Measurements from ENCODE around the gene CCNE1. TPM values are rescaled to one million over a fixed set of nuclear protein-coding genes. Genes with fewer than 3 reads are reported as not detected.

Gene CCNE1
- polyA plus RNA-seq, 1 donor (not counting 4 experiments of a cell fraction or from before 2014, with no cell fraction given), result 11.2 TPM

GRCh38 chr19:29832801-29833200 is 21.0 kb downstream of the CCNE1 start:
- DNase-seq (ENCODE audit: low read depth, low spot score) (no peak), FAIRE-seq (no peak)
- dilution Hi-C loops (cut with MboI; ENCODE audit: extremely low pct_ligation_motif_present, low sequenced_read_pairs), result no loop called here

GRCh38 chr19:29833614-29834261 is 21.9 kb downstream of the CCNE1 start:
- Histone ChIP-seq H3K4me3 (ENCODE audit: control insufficient read depth in 2 of 3, extremely low read depth in 1 of 3, insufficient read depth in 2 of 3, low read depth in 1 of 3, low read length in 3 of 3) (no peak overlapping the region), H2AFZ (ENCODE audit: control insufficient read depth, low read length) (no peak overlapping the region), H3K9me3 (ENCODE audit: control insufficient read depth, low read depth, low read length) (no peaks in the 10 kb centered on the region), H3K79me2 (ENCODE audit: control insufficient read depth, insufficient read depth, low read length) (no peaks in the 10 kb centered on the region), H3K4me1 (ENCODE audit: control insufficient read depth, extremely low read depth, insufficient read depth, low read length) (peaks cover 8% of the 10 kb centered on the region), H3K4me2 (ENCODE audit: control insufficient read depth, extremely low read depth, insufficient read depth, low read depth, low read length) (no peak overlapping the region), H3K36me3 (ENCODE audit: control insufficient read depth in 2 of 2, extremely low read depth in 1 of 2, insufficient read depth in 2 of 2, low read length in 2 of 2) (no peaks in the 10 kb centered on the region), H3K9me1 (ENCODE audit: control insufficient read depth, extremely low read depth, insufficient read depth, low read length) (no peaks in the 10 kb centered on the region), H3K27ac (ENCODE audit: control insufficient read depth, insufficient read depth, low read length) (no peak overlapping the region), H3K27me3 (ENCODE audit: control insufficient read depth, extremely low read depth, insufficient read depth, low read length) (no peaks in the 10 kb centered on the region), H4K20me1 (ENCODE audit: control insufficient read depth, extremely low read depth, insufficient read depth, low read length) (no peaks in the 10 kb centered on the region), H3K9ac (ENCODE audit: control insufficient read depth, extremely low read depth, insufficient read depth, low read length) (no peak overlapping the region)
- no peak for DNase-seq (ENCODE audit: low read depth, low spot score)
- dilution Hi-C loops (cut with MboI; ENCODE audit: extremely low pct_ligation_motif_present, low sequenced_read_pairs), result no loop called here
- no peak for FAIRE-seq
- TF ChIP-seq, protein P1, sequence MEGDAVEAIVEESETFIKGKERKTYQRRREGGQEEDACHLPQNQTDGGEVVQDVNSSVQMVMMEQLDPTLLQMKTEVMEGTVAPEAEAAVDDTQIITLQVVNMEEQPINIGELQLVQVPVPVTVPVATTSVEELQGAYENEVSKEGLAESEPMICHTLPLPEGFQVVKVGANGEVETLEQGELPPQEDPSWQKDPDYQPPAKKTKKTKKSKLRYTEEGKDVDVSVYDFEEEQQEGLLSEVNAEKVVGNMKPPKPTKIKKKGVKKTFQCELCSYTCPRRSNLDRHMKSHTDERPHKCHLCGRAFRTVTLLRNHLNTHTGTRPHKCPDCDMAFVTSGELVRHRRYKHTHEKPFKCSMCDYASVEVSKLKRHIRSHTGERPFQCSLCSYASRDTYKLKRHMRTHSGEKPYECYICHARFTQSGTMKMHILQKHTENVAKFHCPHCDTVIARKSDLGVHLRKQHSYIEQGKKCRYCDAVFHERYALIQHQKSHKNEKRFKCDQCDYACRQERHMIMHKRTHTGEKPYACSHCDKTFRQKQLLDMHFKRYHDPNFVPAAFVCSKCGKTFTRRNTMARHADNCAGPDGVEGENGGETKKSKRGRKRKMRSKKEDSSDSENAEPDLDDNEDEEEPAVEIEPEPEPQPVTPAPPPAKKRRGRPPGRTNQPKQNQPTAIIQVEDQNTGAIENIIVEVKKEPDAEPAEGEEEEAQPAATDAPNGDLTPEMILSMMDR (optimal IDR thresholded peaks at IDR 0.05 in 1 of 3, IDR thresholded peaks at IDR 0.05 in 1 of 3, conservative IDR thresholded peaks at IDR 0.05 in 1 of 3; ENCODE audit: extremely low read depth in 1 of 3, insufficient read depth in 2 of 3, low read length in 3 of 3), result no peak
- TF ChIP-seq EZH2 (IDR thresholded peaks at IDR 0.05; ENCODE audit: low read length), result no peak

More at GRCh38 chr19:29832801-29833200, 21.0 kb downstream of the CCNE1 start:
- no peaks in the 10 kb centered on the region for H3K36me3 ChIP-seq (ENCODE audit: control insufficient read depth in 2 of 2, extremely low read depth in 1 of 2, insufficient read depth in 2 of 2, low read length in 2 of 2)
- H3K4me3 ChIP-seq (ENCODE audit: control insufficient read depth in 2 of 3, extremely low read depth in 1 of 3, insufficient read depth in 2 of 3, low read depth in 1 of 3, low read length in 3 of 3), result no peak overlapping the region
- H3K9me3 ChIP-seq (ENCODE audit: control insufficient read depth, low read depth, low read length), result no peaks in the 10 kb centered on the region
- no peaks in the 10 kb centered on the region for H3K79me2 ChIP-seq (ENCODE audit: control insufficient read depth, insufficient read depth, low read length)
- no peaks in the 10 kb centered on the region for H4K20me1 ChIP-seq (ENCODE audit: control insufficient read depth, extremely low read depth, insufficient read depth, low read length)
- H3K4me1 ChIP-seq (ENCODE audit: control insufficient read depth, extremely low read depth, insufficient read depth, low read length), result peaks cover 8% of the 10 kb centered on the region
- H3K27me3 ChIP-seq (ENCODE audit: control insufficient read depth, extremely low read depth, insufficient read depth, low read length), result no peaks in the 10 kb centered on the region
- no peaks in the 10 kb centered on the region for H3K9me1 ChIP-seq (ENCODE audit: control insufficient read depth, extremely low read depth, insufficient read depth, low read length)
- H3K27ac ChIP-seq (ENCODE audit: control insufficient read depth, insufficient read depth, low read length), result no peak overlapping the region
- no peak overlapping the region for H3K4me2 ChIP-seq (ENCODE audit: control insufficient read depth, extremely low read depth, insufficient read depth, low read depth, low read length)
- TF ChIP-seq EZH2 (IDR thresholded peaks at IDR 0.05; ENCODE audit: low read length), result no peak
- TF ChIP-seq, protein P1 (optimal IDR thresholded peaks at IDR 0.05 in 1 of 3, IDR thresholded peaks at IDR 0.05 in 1 of 3, conservative IDR thresholded peaks at IDR 0.05 in 1 of 3; ENCODE audit: extremely low read depth in 1 of 3, insufficient read depth in 2 of 3, low read length in 3 of 3), result no peak
- H2AFZ ChIP-seq (ENCODE audit: control insufficient read depth, low read length), result no peak overlapping the region
- no peak overlapping the region for H3K9ac ChIP-seq (ENCODE audit: control insufficient read depth, extremely low read depth, insufficient read depth, low read length)

Measured in keratinocyte (primary cell).